Cardiac muscle cell (in vitro differentiated cells and primary cell): ENCODE results near the gene EEA1. TPM values are rescaled to one million over a fixed set of nuclear protein-coding genes. Genes with fewer than 3 reads are reported as not detected.

Experiments
- DNase-seq, 2 donors: peaks; one replicate each; pipeline versions ENCODE4 v3.0.0 to v3.0.0-alpha.2; 2010 to 2017; ENCODE audit warnings: low read depth in 1 of 2, low spot score in 1 of 2
- H3K27ac ChIP-seq: fragments of 200-600 bp; sonication (generic); 2 replicates; pipeline ENCODE4 v1.5.1; 2016
- H3K27me3 ChIP-seq: fragments of 200-600 bp; sonication (generic); 2 replicates; pipeline ENCODE4 v1.6.0; 2016; ENCODE audit warnings: control low read depth
- H3K36me3 ChIP-seq: fragments of 200-600 bp; sonication (generic); 2 replicates; pipeline ENCODE4 v1.5.1; 2016; ENCODE audit warnings: control low read depth
- H3K4me1 ChIP-seq: fragments of 200-600 bp; sonication (generic); 2 replicates; pipeline ENCODE4 v1.8.1; 2017; ENCODE audit warnings: low read depth, mild to moderate bottlenecking, mixed run types
- H3K4me3 ChIP-seq: fragments of 200-600 bp; sonication (generic); 2 replicates; pipeline ENCODE4 v1.5.1; 2016; ENCODE audit warnings: mild to moderate bottlenecking
- H3K9me3 ChIP-seq: fragments of 200-600 bp; sonication (generic); 2 replicates; pipeline ENCODE4 v1.5.1; 2017; ENCODE audit warnings: low read depth, mild to moderate bottlenecking, control low read depth
- CTCF ChIP-seq: IDR thresholded peaks from 2 replicates; pipeline ENCODE4 v1.5.1; 2012; ENCODE audit warnings: low read depth, mild to moderate bottlenecking, low read length
- polyA plus RNA-seq: library from polyadenylated mRNA; unstranded; fragments of >200 nt; fragmentation: Nextera tagmentation; extraction: Ambion mirVana; gene quantifications from 2 replicates; pipeline ENCODE4 v1.2.1, GENCODE V29; 2016
- total RNA-seq: library from RNA; depleted of rRNA; stranded (reverse); fragments of >200 nt; gene quantifications from 2 replicates; pipeline ENCODE4 v1.2.3, GENCODE V29; 2016

EEA1 gene
- total and polyA plus RNA-seq, 2 experiments from 2014 or later = 9.8 to 32.9 TPM

DNA sequence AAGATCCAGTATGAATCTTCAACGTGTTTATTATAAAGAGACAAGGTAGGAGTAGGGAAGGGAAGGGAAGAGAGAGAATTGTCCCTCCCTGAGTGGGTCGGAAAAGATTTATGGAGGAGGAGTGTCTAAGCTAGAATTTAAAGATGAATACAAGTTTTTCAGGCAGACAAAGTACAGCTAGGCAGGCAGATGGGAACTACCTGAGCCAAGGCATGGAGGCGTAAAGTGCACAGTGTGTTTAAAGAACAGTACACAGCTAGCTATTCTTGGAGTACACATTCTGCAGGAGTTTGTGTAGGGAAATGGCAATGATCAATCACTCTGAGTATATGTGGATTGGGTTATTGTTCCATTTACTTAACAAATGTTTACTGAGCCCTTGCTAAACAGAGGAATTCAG, 206.2 kb downstream of the EEA1 start:
- Histone ChIP-seq H3K9me3 (no peaks in the 10 kb centered on the region), H3K36me3 (no peaks in the 10 kb centered on the region), H3K4me1 (no peaks in the 10 kb centered on the region), H3K4me3 (no peak overlapping the region), H3K27ac (no peak overlapping the region), H3K27me3 (no peaks in the 10 kb centered on the region)
- no peak for DNase-seq
- TF ChIP-seq CTCF = no peak

DNA sequence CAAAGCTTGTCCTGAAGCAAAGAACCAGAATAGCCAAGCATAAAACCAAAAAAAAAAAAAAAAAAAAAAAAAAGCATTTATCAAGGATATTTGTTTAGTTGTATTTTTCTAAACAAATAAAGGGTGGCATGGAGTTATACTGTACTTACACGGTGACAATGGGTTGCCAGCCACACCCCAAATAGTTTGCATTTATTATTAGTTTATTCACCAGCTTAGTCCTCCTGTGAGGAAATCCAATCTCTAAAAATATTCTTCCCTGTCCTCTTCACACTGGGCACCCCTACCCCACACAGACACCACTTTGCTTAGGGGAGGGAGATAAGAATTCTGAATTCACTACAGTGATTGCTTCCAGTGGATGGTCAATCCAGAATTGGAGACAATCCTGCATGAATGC, 207.4 kb downstream of the EEA1 start:
- Histone ChIP-seq H3K36me3 (no peaks in the 10 kb centered on the region), H3K4me1 (no peaks in the 10 kb centered on the region), H3K27me3 (no peaks in the 10 kb centered on the region), H3K4me3 (no peak overlapping the region), H3K9me3 (no peaks in the 10 kb centered on the region), H3K27ac (no peak overlapping the region)
- no peak for DNase-seq
- no peak for TF ChIP-seq CTCF

GRCh38 chr12:92721130-92721529, 208.0 kb downstream of the EEA1 start:
- peak in 1 of 2 donors; percentile 14 for DNase-seq
- Histone ChIP-seq H3K4me3 (no peak overlapping the region), H3K9me3 (no peaks in the 10 kb centered on the region), H3K27me3 (no peaks in the 10 kb centered on the region), H3K4me1 (no peaks in the 10 kb centered on the region), H3K36me3 (no peaks in the 10 kb centered on the region), H3K27ac (no peak overlapping the region)
- no peak for TF ChIP-seq CTCF

Other genes with a start within 250 kb of the EEA1 start
- gene PLEKHG7, start 226.3 kb downstream of the EEA1 start, total RNA-seq = not detected in 2 replicates
- gene PLEKHG7, start 226.3 kb downstream of the EEA1 start, polyA plus RNA-seq = not detected in 2 replicates